Mesothelial cell of epicardium (in vitro differentiated cells): ENCODE data around the gene YJEFN3. TPM values are rescaled to one million over a fixed set of nuclear protein-coding genes. Genes with fewer than 3 reads are reported as not detected.

Experiments used
- DNase-seq, 2 experiments: peaks; one replicate each; pipeline ENCODE4 v3.0.0; 2021; ENCODE audit warnings: low spot score in 2 of 2; ENCODE audit not compliant: unreplicated experiment in 2 of 2
- H3K27ac Mint-ChIP-seq: 2 replicates; pipeline ENCODE4 v1.8.0; 2021; ENCODE audit warnings: mixed read lengths
- H3K27me3 Mint-ChIP-seq: 2 replicates; pipeline ENCODE4 v1.8.0; 2021; ENCODE audit warnings: low read depth, mixed read lengths
- H3K36me3 Mint-ChIP-seq: 2 replicates; pipeline ENCODE4 v1.8.0; 2021; ENCODE audit warnings: mixed read lengths
- H3K4me1 Mint-ChIP-seq: 2 replicates; pipeline ENCODE4 v1.8.0; 2021; ENCODE audit warnings: mixed read lengths
- H3K4me3 Mint-ChIP-seq: 2 replicates; pipeline ENCODE4 v1.8.0; 2021; ENCODE audit warnings: mild to moderate bottlenecking, moderate library complexity, mixed read lengths
- H3K9me3 Mint-ChIP-seq: 2 replicates; pipeline ENCODE4 v1.8.0; 2021; ENCODE audit warnings: mixed read lengths
- total RNA-seq: library from RNA; stranded (reverse); gene quantifications from 3 replicates; pipeline ENCODE4 v1.2.1, GENCODE V29; 2021
- TF ChIP-seq, protein P1 (sequence below): fragments of 200-600 bp; sonication (generic); IDR thresholded peaks from one replicate; pipeline ENCODE4 v1.5.0; 2021; ENCODE audit warnings: antibody characterized with exemption; ENCODE audit not compliant: unreplicated experiment

Gene YJEFN3, protein sequence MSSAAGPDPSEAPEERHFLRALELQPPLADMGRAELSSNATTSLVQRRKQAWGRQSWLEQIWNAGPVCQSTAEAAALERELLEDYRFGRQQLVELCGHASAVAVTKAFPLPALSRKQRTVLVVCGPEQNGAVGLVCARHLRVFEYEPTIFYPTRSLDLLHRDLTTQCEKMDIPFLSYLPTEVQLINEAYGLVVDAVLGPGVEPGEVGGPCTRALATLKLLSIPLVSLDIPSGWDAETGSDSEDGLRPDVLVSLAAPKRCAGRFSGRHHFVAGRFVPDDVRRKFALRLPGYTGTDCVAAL
- total RNA-seq: 19.0 to 22.6 TPM (median 20.7 TPM) in 3 replicates

DNA sequence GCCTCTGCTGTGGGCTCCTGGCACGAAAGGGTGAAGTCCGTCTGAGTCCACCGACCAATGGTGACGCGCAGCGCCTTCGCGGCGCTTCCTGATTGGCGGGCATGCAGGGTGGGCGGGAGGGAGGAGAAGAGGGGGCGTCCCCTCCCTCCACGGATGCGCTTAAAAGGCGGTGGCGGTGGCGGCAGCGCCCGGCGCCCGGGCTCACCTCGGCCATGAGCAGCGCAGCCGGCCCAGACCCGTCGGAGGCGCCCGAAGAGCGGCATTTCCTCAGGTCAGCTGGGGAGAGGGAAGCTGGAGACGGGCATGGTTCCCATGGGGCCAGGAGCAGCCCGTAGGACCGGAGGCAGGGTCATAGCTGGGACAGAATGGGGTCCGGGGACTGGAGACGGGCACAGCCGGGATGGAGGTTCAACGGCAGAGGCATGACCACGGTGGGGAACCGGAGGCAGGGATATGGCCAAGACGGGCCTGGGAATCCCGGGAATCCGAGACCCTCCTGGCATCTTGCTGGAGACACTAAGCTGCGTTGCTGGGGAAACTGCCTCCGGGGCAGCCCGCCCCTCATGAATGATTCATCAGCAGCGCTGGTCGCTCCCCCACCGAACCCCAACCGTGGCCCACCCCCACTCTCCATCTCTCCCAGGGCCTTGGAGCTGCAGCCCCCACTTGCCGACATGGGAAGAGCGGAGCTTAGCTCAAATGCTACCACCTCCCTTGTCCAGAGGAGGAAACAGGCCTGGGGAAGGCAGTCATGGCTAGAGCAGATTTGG, at the start of gene YJEFN3:
Gene YJEFN3, plus strand, starts transcription at position 191 of the 770 bp plus-strand sequence. Its CDS starts 22 bp downstream, at position 213.
- no peak within 1 kb of the TSS for H3K27ac Mint-ChIP-seq
- no peaks in the 10 kb centered on the region for H3K27me3 Mint-ChIP-seq
- TF ChIP-seq, protein P1, sequence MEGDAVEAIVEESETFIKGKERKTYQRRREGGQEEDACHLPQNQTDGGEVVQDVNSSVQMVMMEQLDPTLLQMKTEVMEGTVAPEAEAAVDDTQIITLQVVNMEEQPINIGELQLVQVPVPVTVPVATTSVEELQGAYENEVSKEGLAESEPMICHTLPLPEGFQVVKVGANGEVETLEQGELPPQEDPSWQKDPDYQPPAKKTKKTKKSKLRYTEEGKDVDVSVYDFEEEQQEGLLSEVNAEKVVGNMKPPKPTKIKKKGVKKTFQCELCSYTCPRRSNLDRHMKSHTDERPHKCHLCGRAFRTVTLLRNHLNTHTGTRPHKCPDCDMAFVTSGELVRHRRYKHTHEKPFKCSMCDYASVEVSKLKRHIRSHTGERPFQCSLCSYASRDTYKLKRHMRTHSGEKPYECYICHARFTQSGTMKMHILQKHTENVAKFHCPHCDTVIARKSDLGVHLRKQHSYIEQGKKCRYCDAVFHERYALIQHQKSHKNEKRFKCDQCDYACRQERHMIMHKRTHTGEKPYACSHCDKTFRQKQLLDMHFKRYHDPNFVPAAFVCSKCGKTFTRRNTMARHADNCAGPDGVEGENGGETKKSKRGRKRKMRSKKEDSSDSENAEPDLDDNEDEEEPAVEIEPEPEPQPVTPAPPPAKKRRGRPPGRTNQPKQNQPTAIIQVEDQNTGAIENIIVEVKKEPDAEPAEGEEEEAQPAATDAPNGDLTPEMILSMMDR: no peak
- H3K4me1 Mint-ChIP-seq: peaks cover 18% of the 10 kb centered on the region
- no peak within 1 kb of the TSS for H3K4me3 Mint-ChIP-seq
- peaks cover 1% of the 10 kb centered on the region for H3K36me3 Mint-ChIP-seq
- no peak for DNase-seq
- no peaks in the 10 kb centered on the region for H3K9me3 Mint-ChIP-seq

DNA sequence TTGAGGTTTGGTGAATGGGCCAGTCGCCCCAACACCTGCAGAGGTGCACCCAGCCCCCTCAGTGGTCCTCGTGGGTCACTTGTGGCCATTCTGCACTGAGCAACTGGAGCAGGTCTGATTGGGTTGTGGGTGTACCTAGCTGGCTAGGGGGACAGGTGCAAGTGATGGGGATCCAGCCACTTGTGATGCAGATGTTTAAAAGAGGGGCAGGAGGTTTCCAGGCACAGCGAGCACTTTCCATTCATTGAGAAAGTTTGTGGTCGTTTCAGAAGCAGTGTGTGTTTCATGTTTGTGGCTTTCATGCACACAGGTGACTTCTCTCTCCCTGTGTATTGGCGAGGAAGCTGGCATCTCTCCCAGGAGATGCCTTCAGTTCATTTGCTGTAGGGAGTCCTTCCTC, 48.0 kb upstream of the YJEFN3 start:
- Mint-ChIP-seq H3K27me3 (no peaks in the 10 kb centered on the region), H3K4me3 (no peak overlapping the region), H3K4me1 (peaks cover 28% of the 10 kb centered on the region), H3K36me3 (peaks cover 4% of the 10 kb centered on the region), H3K9me3 (no peaks in the 10 kb centered on the region), H3K27ac (no peak overlapping the region)
- no peak for DNase-seq
- TF ChIP-seq, protein P1: no peak

DNA sequence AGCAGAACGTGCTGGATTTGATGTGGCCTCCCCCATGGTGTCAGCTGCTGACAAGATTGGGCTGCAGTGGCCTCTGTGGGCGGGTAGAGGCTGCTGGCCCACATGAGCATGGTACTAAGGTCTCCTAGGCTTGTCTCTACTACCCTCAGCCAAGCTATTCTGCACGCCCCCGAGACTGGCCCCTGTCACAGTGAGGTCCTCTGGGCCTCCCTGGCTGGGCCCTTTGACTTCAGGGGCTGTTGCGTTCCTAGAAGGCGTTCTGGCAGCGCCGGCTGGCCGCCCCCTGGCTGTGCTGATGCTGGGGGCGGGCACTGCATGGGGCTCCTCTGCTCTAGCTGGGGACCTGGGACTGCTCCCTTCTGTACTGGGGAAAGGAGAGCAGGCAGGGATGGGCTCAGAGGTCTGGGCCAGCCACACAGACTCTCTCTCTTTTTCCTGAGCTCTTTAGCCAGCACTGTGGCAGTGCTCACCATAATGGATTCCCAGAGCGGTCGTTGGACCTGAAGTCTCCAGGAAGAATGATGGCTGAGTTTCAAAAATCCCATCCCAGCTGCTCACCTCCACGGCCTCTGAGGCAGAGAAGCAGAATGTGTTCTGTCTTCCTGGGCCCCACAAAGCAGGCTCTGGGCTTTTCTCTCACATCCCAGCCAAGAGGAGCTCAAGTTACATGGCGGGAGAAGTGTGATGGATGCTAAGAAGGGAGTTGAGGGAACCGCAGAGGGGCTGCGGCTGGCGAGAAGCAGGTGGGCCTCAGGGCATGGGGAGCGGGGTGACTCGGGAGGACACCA, 45.7 kb upstream of the YJEFN3 start:
- Mint-ChIP-seq H3K36me3 (peaks cover 4% of the 10 kb centered on the region), H3K9me3 (no peaks in the 10 kb centered on the region), H3K4me3 (peak overlapping the region; percentile 29), H3K27me3 (no peaks in the 10 kb centered on the region), H3K27ac (peak overlapping the region; percentile 97), H3K4me1 (peaks cover 47% of the 10 kb centered on the region)
- TF ChIP-seq, protein P1: no peak
- no peak for DNase-seq

- DNase-seq: no peak
- Mint-ChIP-seq H3K36me3 (peaks cover 4% of the 10 kb centered on the region), H3K27me3 (no peaks in the 10 kb centered on the region), H3K4me3 (no peak overlapping the region), H3K27ac (peak overlapping the region; percentile 97), H3K9me3 (no peaks in the 10 kb centered on the region), H3K4me1 (peaks cover 70% of the 10 kb centered on the region)
- TF ChIP-seq, protein P1: no peak
Observed at GRCh38 chr19:19485161-19485997, 43.3 kb upstream of the YJEFN3 start.

- no peak overlapping the region for H3K4me3 Mint-ChIP-seq
- H3K27ac Mint-ChIP-seq: peak overlapping the region; percentile 97
- H3K4me1 Mint-ChIP-seq: peaks cover 72% of the 10 kb centered on the region
- no peaks in the 10 kb centered on the region for H3K27me3 Mint-ChIP-seq
- H3K36me3 Mint-ChIP-seq: peaks cover 4% of the 10 kb centered on the region
- no peaks in the 10 kb centered on the region for H3K9me3 Mint-ChIP-seq
- DNase-seq: no peak
- TF ChIP-seq, protein P1: no peak
Observed at GRCh38 chr19:19485998-19486290, 42.8 kb upstream of the YJEFN3 start.
